Body of pancreas (tissue), 4 donors: ENCODE results near the gene ARHGEF40.

Experiments
- CTCF ChIP-seq, 7 experiments: fragments of 450-650 bp in 4 of 7; fragments of 200-600 bp in 3 of 7; sonication (generic) in 3 of 7; IDR thresholded peaks; one replicate each; pipeline ENCODE4 v1.5.1; 2016 to 2019; ENCODE audit warnings: antibody characterized with exemption in 7 of 7
- POLR2A ChIP-seq, 3 donors: fragments of 450-650 bp; IDR thresholded peaks; one replicate each; pipeline ENCODE4 v1.6.1; 2016; ENCODE audit warnings: antibody characterized with exemption in 3 of 3, mild to moderate bottlenecking in 2 of 3

GRCh38 chr14:21069388-21070082, 569 bp upstream of the ARHGEF40 start:
- TF ChIP-seq CTCF (IDR thresholded peaks at IDR 0.05), result no peak
- peak in 2 of 3 donors; percentile 48 to 65 for TF ChIP-seq POLR2A (IDR thresholded peaks at IDR 0.05)
